Thymus (tissue), 14 donors: ENCODE results near the gene PTGES. TPM values are rescaled to one million over a fixed set of nuclear protein-coding genes. Genes with fewer than 3 reads are reported as not detected.
"Not testable (repeated sequence)": the region's sequence is repeated elsewhere in the genome, so short reads cannot be mapped to it uniquely, and the experiment has no call there.

ENCODE experiments used
- DNase-seq, 9 donors: peaks; one replicate each; pipeline ENCODE4 v3.0.0-alpha.2; 2013; ENCODE audit warnings: low spot score in 9 of 9, low read depth in 6 of 9, missing footprints in 1 of 9
- H3K27ac ChIP-seq, 2 donors: one replicate each; pipeline ENCODE4 v1.5.1; 2013; ENCODE audit warnings: control low read depth in 1 of 2, low read depth in 1 of 2, low read length in 1 of 2, mild to moderate bottlenecking in 1 of 2, moderate library complexity in 1 of 2
- H3K27me3 ChIP-seq, 2 donors: one replicate each; pipeline ENCODE4 v1.5.1; 2013; ENCODE audit warnings: low read length in 1 of 2; ENCODE audit not compliant: control insufficient read depth in 2 of 2, insufficient read depth in 1 of 2
- H3K36me3 ChIP-seq, 2 donors: one replicate each; pipeline ENCODE4 v1.5.1; 2013; ENCODE audit warnings: low read length in 1 of 2, mild to moderate bottlenecking in 1 of 2, moderate library complexity in 1 of 2; ENCODE audit not compliant: control insufficient read depth in 2 of 2, insufficient read depth in 2 of 2
- H3K4me1 ChIP-seq, 2 donors: one replicate each; pipeline ENCODE4 v1.5.1; 2013; ENCODE audit warnings: low read length in 2 of 2; ENCODE audit not compliant: control insufficient read depth in 2 of 2, insufficient read depth in 2 of 2
- H3K4me3 ChIP-seq, 2 donors: one replicate each; pipeline ENCODE4 v1.5.1; 2013; ENCODE audit warnings: low read length in 2 of 2, control low read depth in 1 of 2, mild to moderate bottlenecking in 1 of 2
- H3K9me3 ChIP-seq, 2 donors: one replicate each; pipeline ENCODE4 v1.5.1; 2013; ENCODE audit warnings: low read length in 1 of 2, mild to moderate bottlenecking in 1 of 2; ENCODE audit not compliant: control insufficient read depth in 2 of 2, insufficient read depth in 1 of 2
- WGBS: extraction: QIAGEN DNeasy Blood & Tissue Kit; methylation state at CpG from one replicate; pipeline ENCODE4 v1.1.7; 2013; 5-methylcytosine and 5-hydroxymethylcytosine counted together
- long read RNA-seq, 10 donors: transcript quantifications; one replicate each; lab custom pipeline, GENCODE V29; 2026
- polyA plus RNA-seq: library from polyadenylated mRNA; stranded (reverse); fragments of 200-250 nt; gene quantifications from one replicate; pipeline ENCODE4 v1.2.3, GENCODE V29; 2013
- total RNA-seq: library from RNA; stranded (reverse); fragments of 120-200 nt; gene quantifications from one replicate; pipeline ENCODE4 v1.2.4, GENCODE V29; 2013
- donor health status: healthy.

The PTGES gene
- total RNA-seq (11.1 TPM), polyA plus RNA-seq (7.8 TPM)
- long read RNA-seq, donor 1 = 0 reads
- long read RNA-seq, donor 2 = 0 reads
- long read RNA-seq, donor 3, partial matches to known transcripts = 0 of 3 reads
- long read RNA-seq, donor 3, other reads (novel, unspliced or antisense) = 0 of 3 reads
- long read RNA-seq, donor 4, partial matches to known transcripts = 7 of 8 reads
- long read RNA-seq, donor 4, other reads (novel, unspliced or antisense) = 0 of 8 reads
- long read RNA-seq, donor 5, transcript PTGES-201 (3 exons, 1,774 nt) = major isoform, 6 of 7 reads
- long read RNA-seq, donor 5, partial matches to known transcripts = 0 of 7 reads
- long read RNA-seq, donor 5, other reads (novel, unspliced or antisense) = 0 of 7 reads
- long read RNA-seq, donor 6 = 0 reads
- long read RNA-seq, donor 7, partial matches to known transcripts = 0 of 1 reads
- long read RNA-seq, donor 7, other reads (novel, unspliced or antisense) = 0 of 1 reads
- long read RNA-seq, donor 8, partial matches to known transcripts = 0 of 2 reads
- long read RNA-seq, donor 8, other reads (novel, unspliced or antisense) = 0 of 2 reads
- long read RNA-seq, donor 9, partial matches to known transcripts = 0 of 1 reads
- long read RNA-seq, donor 9, other reads (novel, unspliced or antisense) = 0 of 1 reads
- long read RNA-seq, donor 10, partial matches to known transcripts = 0 of 2 reads
- long read RNA-seq, donor 10, other reads (novel, unspliced or antisense) = 0 of 2 reads

GRCh38 chr9:129752900-129753729 lies at the start of gene PTGES:
Gene PTGES (minus strand): TSS chr9:129753042. CDS start chr9:129753012, 30 bp downstream.
- Histone ChIP-seq H3K27ac (peak within 1 kb of the TSS; percentile 18 to 47), H3K36me3 (no peaks in the 10 kb centered on the region), H3K4me1 (peaks cover 4 to 12% of the 10 kb centered on the region in 2 donors), H3K4me3 (peak within 1 kb of the TSS in 1 of 2 donors; percentile 26), H3K27me3 (peaks cover 12 to 50% of the 10 kb centered on the region in 2 donors), H3K9me3 (peaks cover 1 to 4% of the 10 kb centered on the region in 2 donors)
- DNase-seq = peak; percentile 19 to 75 (median 46)
- 27% methylated on average over 23 of the region's 23 CpGs for whole genome bisulfite sequencing

GRCh38 chr9:129801504-129801903 lies 48.7 kb upstream of the PTGES start:
- no peak overlapping the region for H3K27ac ChIP-seq
- peaks cover 8 to 10% of the 10 kb centered on the region in 2 donors for H3K4me1 ChIP-seq
- H3K4me3 ChIP-seq = no peak overlapping the region
- no peaks in the 10 kb centered on the region for H3K9me3 ChIP-seq
- 97% methylated on average over 17 of the region's 17 CpGs for WGBS
- H3K27me3 ChIP-seq = no peaks in the 10 kb centered on the region
- DNase-seq = no peak
- peaks cover 4 to 14% of the 10 kb centered on the region in 2 donors for H3K36me3 ChIP-seq

GRCh38 chr9:129798973-129799372 lies 46.1 kb upstream of the PTGES start:
- 88% methylated on average over 6 of the region's 6 CpGs for WGBS

GRCh38 chr9:129796029-129796428 lies 43.2 kb upstream of the PTGES start:
- not testable (repeated sequence) for H3K9me3 ChIP-seq, H3K36me3 ChIP-seq, H3K27ac ChIP-seq, DNase-seq, H3K4me3 ChIP-seq, H3K4me1 ChIP-seq
- H3K27me3 ChIP-seq = peaks cover 0 to 16% of the 10 kb centered on the region in 2 donors
- WGBS = 86% methylated on average over 2 of the region's 2 CpGs

More at GRCh38 chr9:129798973-129799372, 46.1 kb upstream of the PTGES start:
- no peaks in the 10 kb centered on the region for H3K9me3 ChIP-seq
- no peak for DNase-seq
- H3K27ac ChIP-seq = no peak overlapping the region
- no peaks in the 10 kb centered on the region for H3K36me3 ChIP-seq
- peaks cover 4 to 7% of the 10 kb centered on the region in 2 donors for H3K4me1 ChIP-seq
- H3K4me3 ChIP-seq = no peak overlapping the region
- peaks cover 0 to 14% of the 10 kb centered on the region in 2 donors for H3K27me3 ChIP-seq

DNA sequence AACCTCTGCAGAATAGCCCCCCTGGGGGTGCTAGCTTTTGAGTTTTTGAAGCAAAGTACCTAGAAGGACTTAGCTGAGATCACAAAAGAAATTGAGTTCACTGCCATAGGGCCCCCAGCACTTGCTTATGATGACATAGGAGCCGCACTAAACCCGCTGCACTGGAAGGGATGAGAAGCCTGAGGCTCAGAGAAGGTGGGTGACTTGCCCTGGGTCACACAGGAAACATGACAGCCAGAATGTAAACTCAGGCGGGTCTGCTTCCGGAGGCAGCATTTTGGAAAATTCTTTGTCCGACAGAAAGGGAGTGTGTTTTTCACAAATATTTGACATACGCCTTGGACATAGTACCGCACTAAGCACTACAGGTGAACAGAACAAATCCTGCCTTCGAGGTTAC lies 41.7 kb upstream of the PTGES start:
- WGBS = 97% methylated on average over 8 of the region's 8 CpGs
- DNase-seq = no peak
- Histone ChIP-seq H3K9me3 (no peaks in the 10 kb centered on the region), H3K4me1 (peaks cover 6 to 9% of the 10 kb centered on the region in 2 donors), H3K27ac (no peak overlapping the region), H3K4me3 (no peak overlapping the region), H3K36me3 (no peaks in the 10 kb centered on the region), H3K27me3 (peaks cover 0 to 16% of the 10 kb centered on the region in 2 donors)

- Histone ChIP-seq H3K36me3 (no peaks in the 10 kb centered on the region), H3K27me3 (peaks cover 0 to 12% of the 10 kb centered on the region in 2 donors), H3K27ac (no peak overlapping the region), H3K4me1 (peaks cover 6 to 9% of the 10 kb centered on the region in 2 donors), H3K9me3 (no peaks in the 10 kb centered on the region), H3K4me3 (no peak overlapping the region)
- WGBS = 95% methylated on average over 10 of the region's 10 CpGs
- no peak for DNase-seq
Observed at GRCh38 chr9:129786481-129786880, 33.6 kb upstream of the PTGES start.

GRCh38 chr9:129785866-129786265 lies 33.0 kb upstream of the PTGES start:
- no peak overlapping the region for H3K27ac ChIP-seq
- peaks cover 0 to 12% of the 10 kb centered on the region in 2 donors for H3K27me3 ChIP-seq
- no peaks in the 10 kb centered on the region for H3K36me3 ChIP-seq
- H3K4me1 ChIP-seq = peaks cover 6 to 9% of the 10 kb centered on the region in 2 donors
- H3K9me3 ChIP-seq = no peaks in the 10 kb centered on the region
- no peak for DNase-seq
- no peak overlapping the region for H3K4me3 ChIP-seq
- 96% methylated on average over 1 of the region's 1 CpG for WGBS

- peaks cover 0 to 16% of the 10 kb centered on the region in 2 donors for H3K27me3 ChIP-seq
- H3K27ac ChIP-seq, H3K36me3 ChIP-seq, H3K4me3 ChIP-seq, DNase-seq, H3K9me3 ChIP-seq, H3K4me1 ChIP-seq: not testable (repeated sequence)
- WGBS = 80% methylated on average over 11 of the region's 11 CpGs
Observed at GRCh38 chr9:129784970-129785369, 32.1 kb upstream of the PTGES start.
